ENCODE data around the gene GPX4. TPM values are rescaled to one million over a fixed set of nuclear protein-coding genes. Genes with fewer than 3 reads are reported as not detected.

The GPX4 gene
- total RNA-seq, 1 donor from 2014 or later: 327 TPM

GRCh38 chr19:1087813-1088415, 15.9 kb upstream of the GPX4 start:
- H3K9me3 ChIP-seq (replicated peaks): no peaks in the 10 kb centered on the region
- H3K4me3 ChIP-seq: no peak overlapping the region
- peaks cover 9% of the 10 kb centered on the region for H3K4me1 ChIP-seq
- H3K27ac ChIP-seq (replicated peaks): peak overlapping the region; percentile 54
- TF ChIP-seq, protein P1, sequence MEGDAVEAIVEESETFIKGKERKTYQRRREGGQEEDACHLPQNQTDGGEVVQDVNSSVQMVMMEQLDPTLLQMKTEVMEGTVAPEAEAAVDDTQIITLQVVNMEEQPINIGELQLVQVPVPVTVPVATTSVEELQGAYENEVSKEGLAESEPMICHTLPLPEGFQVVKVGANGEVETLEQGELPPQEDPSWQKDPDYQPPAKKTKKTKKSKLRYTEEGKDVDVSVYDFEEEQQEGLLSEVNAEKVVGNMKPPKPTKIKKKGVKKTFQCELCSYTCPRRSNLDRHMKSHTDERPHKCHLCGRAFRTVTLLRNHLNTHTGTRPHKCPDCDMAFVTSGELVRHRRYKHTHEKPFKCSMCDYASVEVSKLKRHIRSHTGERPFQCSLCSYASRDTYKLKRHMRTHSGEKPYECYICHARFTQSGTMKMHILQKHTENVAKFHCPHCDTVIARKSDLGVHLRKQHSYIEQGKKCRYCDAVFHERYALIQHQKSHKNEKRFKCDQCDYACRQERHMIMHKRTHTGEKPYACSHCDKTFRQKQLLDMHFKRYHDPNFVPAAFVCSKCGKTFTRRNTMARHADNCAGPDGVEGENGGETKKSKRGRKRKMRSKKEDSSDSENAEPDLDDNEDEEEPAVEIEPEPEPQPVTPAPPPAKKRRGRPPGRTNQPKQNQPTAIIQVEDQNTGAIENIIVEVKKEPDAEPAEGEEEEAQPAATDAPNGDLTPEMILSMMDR (IDR thresholded peaks at IDR 0.05; ENCODE audit: borderline replicate concordance): no peak
- intact Hi-C loops (cut with micrococcal nuclease): no loop called here
- no peaks in the 10 kb centered on the region for H3K27me3 ChIP-seq (ENCODE audit: low read depth)
- DNase-seq: no peak
- H3K36me3 ChIP-seq: peaks cover 47% of the 10 kb centered on the region

DNA sequence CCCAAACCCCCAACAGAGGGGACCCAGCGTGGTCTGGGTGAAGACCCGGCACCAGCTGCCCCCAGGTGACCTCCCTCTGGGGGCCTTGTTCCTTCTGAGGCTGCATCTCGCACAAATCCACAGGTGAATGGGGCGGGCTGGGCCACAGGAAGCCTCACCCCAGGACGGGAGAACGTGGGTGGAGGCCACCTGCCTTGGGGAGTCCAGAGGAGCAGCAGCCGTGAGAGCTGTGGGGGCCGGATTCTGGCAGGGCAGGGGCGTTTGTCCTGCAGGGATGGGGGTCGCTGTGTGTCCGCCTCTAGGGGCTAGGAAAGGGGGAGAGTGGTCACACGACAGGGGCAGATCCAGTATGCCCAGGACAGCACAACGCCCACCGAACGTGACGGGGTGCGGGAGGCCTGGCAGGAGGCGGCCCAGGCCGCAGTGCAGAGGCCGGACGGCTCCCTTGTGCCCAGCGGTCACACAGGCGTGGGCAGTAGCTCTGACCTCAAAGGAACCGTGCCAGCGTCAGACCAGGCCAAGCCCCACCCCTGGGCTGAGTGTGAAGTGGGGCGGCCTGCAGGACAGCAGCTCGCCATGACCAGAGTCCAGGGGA, 15.3 kb upstream of the GPX4 start:
- Histone ChIP-seq H3K9me3 (replicated peaks) (no peaks in the 10 kb centered on the region), H3K36me3 (peaks cover 51% of the 10 kb centered on the region), H3K27ac (replicated peaks) (peak overlapping the region; percentile 54), H3K4me1 (peaks cover 15% of the 10 kb centered on the region), H3K27me3 (ENCODE audit: low read depth) (no peaks in the 10 kb centered on the region), H3K4me3 (no peak overlapping the region)
- intact Hi-C loops (cut with micrococcal nuclease): no loop called here
- TF ChIP-seq, protein P1 (IDR thresholded peaks at IDR 0.05; ENCODE audit: borderline replicate concordance): no peak
- DNase-seq: no peak

DNA sequence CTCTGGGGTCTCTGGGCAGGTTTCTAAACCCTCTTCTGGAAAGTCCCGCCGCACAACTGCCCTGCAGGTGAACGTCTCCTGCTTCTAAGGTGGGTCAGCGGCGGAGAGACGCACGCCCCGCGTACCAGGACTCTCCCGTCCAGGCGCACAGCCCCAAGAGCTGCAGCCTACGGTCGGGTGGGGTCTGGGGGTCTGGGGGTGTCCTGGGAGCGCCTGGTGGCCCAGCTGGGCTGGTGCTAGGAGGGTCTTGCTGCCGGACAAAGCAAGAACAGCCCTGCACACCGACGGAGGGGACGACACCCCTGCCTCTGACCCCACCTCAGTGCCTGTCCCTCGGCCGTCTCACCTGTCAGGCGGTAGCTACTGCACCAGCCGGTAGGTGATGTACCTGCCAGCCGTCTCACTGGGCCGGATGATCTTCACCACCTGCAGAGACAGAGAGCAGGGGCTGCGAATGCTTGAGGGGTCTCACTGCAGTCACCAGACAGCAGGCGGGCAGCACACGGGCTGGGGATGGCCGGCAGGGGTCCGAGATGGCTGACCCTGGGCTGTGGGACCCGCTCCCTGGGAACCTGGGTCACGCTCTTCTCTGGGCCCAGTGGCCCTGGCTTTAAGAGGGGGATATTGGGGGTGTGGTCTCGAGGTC, 14.5 kb upstream of the GPX4 start:
- peaks cover 22% of the 10 kb centered on the region for H3K4me1 ChIP-seq
- TF ChIP-seq, protein P1 (IDR thresholded peaks at IDR 0.05; ENCODE audit: borderline replicate concordance): no peak
- peaks cover 54% of the 10 kb centered on the region for H3K36me3 ChIP-seq
- H3K27ac ChIP-seq (replicated peaks): no peak overlapping the region
- H3K27me3 ChIP-seq (ENCODE audit: low read depth): no peaks in the 10 kb centered on the region
- DNase-seq: no peak
- H3K4me3 ChIP-seq: no peak overlapping the region
- intact Hi-C loops (cut with micrococcal nuclease): no loop called here
- no peaks in the 10 kb centered on the region for H3K9me3 ChIP-seq (replicated peaks)

DNA sequence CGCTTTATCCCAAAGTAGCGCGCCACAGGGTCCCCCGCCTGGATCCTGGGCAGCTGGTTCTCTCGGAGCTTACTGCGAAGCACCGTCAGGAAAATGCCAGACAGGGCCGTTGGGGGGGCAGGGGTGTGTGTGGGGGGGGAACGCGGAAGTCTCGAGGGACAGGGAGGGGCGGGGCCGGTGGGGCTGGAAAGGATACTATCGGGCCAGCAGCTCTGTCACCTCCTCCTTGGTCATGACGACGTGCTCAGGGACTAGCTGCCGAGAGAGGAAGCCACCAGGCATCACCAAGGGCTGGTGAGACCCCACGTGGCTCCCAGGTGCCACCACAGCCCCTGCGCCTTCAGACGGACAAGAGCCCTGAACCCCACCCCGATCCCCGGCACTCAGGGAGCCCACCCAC, 13.9 kb upstream of the GPX4 start:
- TF ChIP-seq, protein P1 (IDR thresholded peaks at IDR 0.05; ENCODE audit: borderline replicate concordance): no peak
- Histone ChIP-seq H3K36me3 (peaks cover 54% of the 10 kb centered on the region), H3K9me3 (replicated peaks) (no peaks in the 10 kb centered on the region), H3K4me3 (no peak overlapping the region), H3K4me1 (peaks cover 29% of the 10 kb centered on the region), H3K27ac (replicated peaks) (no peak overlapping the region), H3K27me3 (ENCODE audit: low read depth) (no peaks in the 10 kb centered on the region)
- DNase-seq: no peak
- intact Hi-C loops (cut with micrococcal nuclease): no loop called here

- DNase-seq: no peak
- TF ChIP-seq, protein P1 (IDR thresholded peaks at IDR 0.05; ENCODE audit: borderline replicate concordance): no peak
- Histone ChIP-seq H3K36me3 (peaks cover 54% of the 10 kb centered on the region), H3K4me1 (peaks cover 37% of the 10 kb centered on the region), H3K27me3 (ENCODE audit: low read depth) (no peaks in the 10 kb centered on the region), H3K9me3 (replicated peaks) (no peaks in the 10 kb centered on the region), H3K27ac (replicated peaks) (no peak overlapping the region), H3K4me3 (no peak overlapping the region)
- intact Hi-C loops (cut with micrococcal nuclease): no loop called here
These were observed 12.9 kb upstream of the GPX4 start for GRCh38 chr19:1090731-1091543.
